Erythroblast (primary cell): ENCODE measurements around the gene RNU6-8.

Experiments
- GATA1 ChIP-seq: IDR thresholded peaks from 2 replicates; pipeline ENCODE4 v1.6.1; 2011; ENCODE audit warnings: low read depth, mild to moderate bottlenecking, control low read depth, low read length, moderate library complexity
- POLR2A ChIP-seq: IDR thresholded peaks from 2 replicates; pipeline ENCODE4 v1.6.1; 2011; ENCODE audit warnings: mild to moderate bottlenecking, low read length

- TF ChIP-seq POLR2A (no peak), GATA1 (no peak)
These were observed 27.7 kb upstream of the RNU6-8 start for GRCh38 chr14:32230695-32231280.
